HG02852 (cell line): ENCODE measurements around the gene ARL9.

ENCODE experiments used
- ATAC-seq: cut with Tn5 transposase; IDR thresholded peaks from one replicate; pipeline ENCODE4 v1.9.1; 2021; ENCODE audit warnings: mild to moderate bottlenecking, moderate library complexity; ENCODE audit not compliant: unreplicated experiment

Gene ARL9

GRCh38 chr4:56531149-56531770 lies 25.7 kb downstream of the ARL9 start:
- no peak for ATAC-seq

DNA sequence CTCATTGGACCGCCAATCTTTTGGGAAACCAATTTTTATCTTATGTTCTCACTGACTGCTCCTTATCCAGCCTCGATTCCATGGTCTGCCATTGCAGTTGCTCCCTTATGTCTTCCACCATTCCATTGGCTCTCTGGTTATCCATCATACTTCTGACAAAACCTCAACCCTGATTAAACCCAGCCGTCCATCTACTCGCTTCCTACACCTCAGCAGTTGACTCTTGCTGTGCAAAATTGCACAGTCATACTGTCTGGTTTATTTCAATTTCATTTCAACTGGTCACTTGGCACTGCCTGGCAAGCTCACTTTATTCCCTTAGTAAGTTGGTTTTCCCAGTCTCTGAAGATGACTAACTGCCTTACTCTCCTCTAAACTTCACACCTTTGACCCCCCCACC lies 26.2 kb downstream of the ARL9 start:
- ATAC-seq: no peak

- ATAC-seq: no peak
These were observed 26.6 kb downstream of the ARL9 start for GRCh38 chr4:56532239-56532638.

GRCh38 chr4:56535915-56536314 lies 30.3 kb downstream of the ARL9 start:
- ATAC-seq: no peak

- no peak for ATAC-seq
These were observed 31.6 kb downstream of the ARL9 start for GRCh38 chr4:56537147-56537546.

GRCh38 chr4:56540826-56541225 lies 35.2 kb downstream of the ARL9 start:
- no peak for ATAC-seq

GRCh38 chr4:56544573-56545131 lies 39.1 kb downstream of the ARL9 start:
- peak; percentile 98 for ATAC-seq

GRCh38 chr4:56550642-56551041 lies 45.1 kb downstream of the ARL9 start:
- no peak for ATAC-seq

DNA sequence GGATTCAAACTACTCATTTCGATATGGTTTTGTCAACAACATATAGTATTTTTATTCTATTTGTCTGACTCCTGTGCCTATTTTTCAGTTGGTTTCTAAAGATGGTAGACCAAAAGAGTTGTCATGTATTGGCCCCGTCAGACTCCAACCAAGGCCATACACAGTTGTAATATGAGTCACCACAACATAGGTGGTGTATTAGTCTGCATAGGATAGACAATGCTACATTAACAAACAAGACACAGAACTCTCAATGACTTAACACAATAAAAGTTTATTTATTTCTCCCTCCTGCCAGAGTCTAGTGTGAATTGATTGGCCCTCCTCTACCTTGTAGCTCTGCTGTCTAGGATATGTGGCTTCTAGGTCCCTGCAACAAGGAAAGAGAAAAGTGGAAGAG lies 45.9 kb downstream of the ARL9 start:
- no peak for ATAC-seq

GRCh38 chr4:56552273-56552672 lies 46.7 kb downstream of the ARL9 start:
- no peak for ATAC-seq

- ATAC-seq: no peak
These were observed 64.5 kb downstream of the ARL9 start for GRCh38 chr4:56570041-56570440.
